IMR-90 (cell line): Measurements from ENCODE around the gene WWC2. TPM values are rescaled to one million over a fixed set of nuclear protein-coding genes. Genes with fewer than 3 reads are reported as not detected.

Experiments used
- ATAC-seq: fragments of 200-7000 bp; cut with Tn5 transposase; 2 replicates; pipeline ENCODE4 v1.9.1; 2020; ENCODE audit warnings: low read depth, mild to moderate bottlenecking, moderate library complexity
- BruUV-seq: library from RNA; stranded (reverse); fragments of 400-500 nt; replicated peaks from 2 replicates; lab custom pipeline; 2021; lab: Mats Ljungman, UMichigan
- CTCF ChIA-PET: fragments of 300-600 bp; formaldehyde crosslinking; extraction: SDS; loops from one replicate; lab custom pipeline; 2021; ENCODE audit warnings: antibody characterized with exemption; lab: Yijun Ruan, JAX
- POLR2A ChIA-PET: fragments of 300-600 bp; sonication (Branson Sonifier 250); formaldehyde crosslinking; loops from one replicate; lab custom pipeline; 2022; ENCODE audit warnings: antibody characterized with exemption; ENCODE audit not compliant: unreplicated experiment; lab: Charles Lee
- DNase-seq: peaks from one replicate; pipeline ENCODE4 v3.0.0; 2013
- H2AFZ ChIP-seq: replicated peaks from 2 replicates; pipeline ENCODE3; 2013; ENCODE audit warnings: low read length, mild to moderate bottlenecking; ENCODE audit not compliant: poor library complexity
- H2AK5ac ChIP-seq: 2 replicates; pipeline ENCODE4 v1.6.1; 2013; ENCODE audit warnings: low read depth, low read length, inconsistent platforms
- H2AK9ac ChIP-seq: replicated peaks from 2 replicates; pipeline ENCODE3; 2013; ENCODE audit warnings: mild to moderate bottlenecking, low read depth, low read length, moderate library complexity; ENCODE audit not compliant: poor library complexity
- H2BK120ac ChIP-seq: 2 replicates; pipeline ENCODE4 v1.6.1; 2013; ENCODE audit warnings: low read depth, low read length, inconsistent platforms
- H2BK15ac ChIP-seq: 3 replicates; pipeline ENCODE4 v1.6.1; 2013; ENCODE audit warnings: low read depth, low read length, inconsistent platforms
- H2BK20ac ChIP-seq: 2 replicates; pipeline ENCODE4 v1.6.1; 2013; ENCODE audit warnings: low read depth, mild to moderate bottlenecking, inconsistent platforms, low read length, moderate library complexity
- H2BK5ac ChIP-seq: 2 replicates; pipeline ENCODE4 v1.6.1; 2013; ENCODE audit warnings: mild to moderate bottlenecking, low read depth, low read length, inconsistent platforms; ENCODE audit not compliant: poor library complexity, severe bottlenecking
- H3K14ac ChIP-seq: replicated peaks from 2 replicates; pipeline ENCODE4 v1.6.1; 2013; ENCODE audit warnings: low read depth, low read length, inconsistent platforms
- H3K18ac ChIP-seq: 2 replicates; pipeline ENCODE4 v1.6.1; 2013; ENCODE audit warnings: low read depth, low read length, control low read depth
- H3K23ac ChIP-seq: 2 replicates; pipeline ENCODE4 v1.6.1; 2013; ENCODE audit warnings: low read depth, low read length, inconsistent platforms
- H3K27ac ChIP-seq: 2 replicates; pipeline ENCODE4 v1.5.1; 2013; ENCODE audit warnings: mild to moderate bottlenecking, control low read depth, low read length; ENCODE audit not compliant: insufficient read depth
- H3K27me3 ChIP-seq: 2 replicates; pipeline ENCODE4 v1.6.1; 2013; ENCODE audit warnings: low read length; ENCODE audit not compliant: control insufficient read depth, insufficient read depth
- H3K36me3 ChIP-seq: 2 replicates; pipeline ENCODE4 v1.6.1; 2013; ENCODE audit warnings: low read length, mixed read lengths; ENCODE audit not compliant: control insufficient read depth, insufficient read depth
- H3K4ac ChIP-seq: 2 replicates; pipeline ENCODE4 v1.6.1; 2013; ENCODE audit warnings: low read depth, low read length, inconsistent platforms
- H3K4me1 ChIP-seq: 2 replicates; pipeline ENCODE4 v1.6.1; 2013; ENCODE audit warnings: low read length, mixed read lengths; ENCODE audit not compliant: control insufficient read depth, insufficient read depth
- H3K4me2 ChIP-seq: 2 replicates; pipeline ENCODE4 v1.6.1; 2013; ENCODE audit warnings: low read depth, mild to moderate bottlenecking, control low read depth, low read length, moderate library complexity
- H3K4me3 ChIP-seq: 2 replicates; pipeline ENCODE4 v1.5.1; 2013; ENCODE audit warnings: low read depth, mild to moderate bottlenecking, control low read depth, low read length, moderate library complexity; ENCODE audit not compliant: insufficient read depth
- H3K56ac ChIP-seq: 2 replicates; pipeline ENCODE4 v1.6.1; 2013; ENCODE audit warnings: low read length, inconsistent platforms; ENCODE audit not compliant: insufficient read depth; ENCODE audit errors: extremely low read depth
- H3K79me1 ChIP-seq, 2 experiments: 2 replicates each; pipeline ENCODE4 v1.6.1; 2013; ENCODE audit warnings: low read length in 2 of 2, inconsistent platforms in 1 of 2, low read depth in 1 of 2
- H3K9ac ChIP-seq: 2 replicates; pipeline ENCODE4 v1.6.1; 2013; ENCODE audit warnings: low read depth, low read length, control low read depth
- H3K9me1 ChIP-seq: 2 replicates; pipeline ENCODE4 v1.6.1; 2013; ENCODE audit warnings: low read length, inconsistent platforms; ENCODE audit not compliant: insufficient read depth
- H3K9me3 ChIP-seq: 2 replicates; pipeline ENCODE4 v1.6.1; 2013; ENCODE audit warnings: low read length; ENCODE audit not compliant: control insufficient read depth, insufficient read depth
- H4K20me1 ChIP-seq: 2 replicates; pipeline ENCODE4 v1.6.1; 2013; ENCODE audit warnings: low read length, inconsistent platforms; ENCODE audit not compliant: insufficient read depth
- H4K5ac ChIP-seq: 2 replicates; pipeline ENCODE4 v1.6.1; 2013; ENCODE audit warnings: mild to moderate bottlenecking, low read depth, low read length, control low read depth
- H4K8ac ChIP-seq, 2 experiments: 2 replicates each; pipeline ENCODE4 v1.6.1; 2013; ENCODE audit warnings: low read depth in 2 of 2, low read length in 2 of 2, control low read depth in 1 of 2, inconsistent platforms in 1 of 2
- H4K91ac ChIP-seq: 2 replicates; pipeline ENCODE4 v1.6.1; 2013; ENCODE audit warnings: low read depth, low read length, inconsistent platforms; ENCODE audit not compliant: insufficient read depth
- BHLHE40 ChIP-seq: fragments of 150-350 bp; IDR thresholded peaks from 2 replicates; pipeline ENCODE4 v1.6.1; 2016; ENCODE audit warnings: mild to moderate bottlenecking, low read depth, low read length
- MAFK ChIP-seq: IDR thresholded peaks from 2 replicates; pipeline ENCODE4 v1.6.1; 2012; ENCODE audit warnings: low read depth, low read length, improper control_type of control experiment
- RAD21 ChIP-seq: IDR thresholded peaks from 2 replicates; pipeline ENCODE4 v1.6.1; 2012; ENCODE audit warnings: low read length, improper control_type of control experiment
- SMC3 ChIP-seq: fragments of 150-350 bp; IDR thresholded peaks from 2 replicates; pipeline ENCODE4 v1.6.1; 2016; ENCODE audit warnings: low read depth, mild to moderate bottlenecking, antibody characterized with exemption, low read length, moderate library complexity
- WGBS, 2 experiments: methylation state at CpG; one replicate each; pipeline versions ENCODE4 v1.1.5 to v1.1.7; 2013; ENCODE audit warnings: missing lambda C conversion rate in 2 of 2; ENCODE audit not compliant: insufficient read length in 1 of 2; ENCODE audit errors: extremely low coverage in 2 of 2; 5-methylcytosine and 5-hydroxymethylcytosine counted together
- dilution Hi-C: fragments of 300-500 bp; cut with HindIII; formaldehyde crosslinking; loops from one replicate; pipeline ENCODE4 v1.14.3; 2018; ENCODE audit warnings: low sequenced_read_pairs; ENCODE audit not compliant: unreplicated experiment
- in situ Hi-C: fragments of 300-500 bp; cut with MboI; formaldehyde crosslinking; loops from 3 replicates; pipeline ENCODE4 v1.14.3; 2019; ENCODE audit warnings: low sequenced_read_pairs, inconsistent platforms, mixed read lengths
- intact Hi-C: fragments of 100-400 bp; cut with micrococcal nuclease; formaldehyde crosslinking; loops from 2 replicates; pipeline ENCODE4 v1.10.0; 2022
- polyA plus RNA-seq, 3 experiments: library from polyadenylated mRNA; depleted of rRNA; stranded (reverse); fragments of >200 nt; gene quantifications; 2 replicates each; pipeline ENCODE4 v1.2.3, GENCODE V29; 2012; ENCODE audit warnings: low replicate concordance in 1 of 3
- total RNA-seq: library from RNA; depleted of rRNA; stranded (reverse); fragments of >200 nt; gene quantifications from 2 replicates; pipeline ENCODE4 v1.2.3, GENCODE V29; 2012
- TF ChIP-seq, protein P1 (sequence below): conservative IDR thresholded peaks from 2 replicates; pipeline ENCODE4 v1.5.1; 2012; ENCODE audit warnings: mild to moderate bottlenecking, low read depth, low read length, improper control_type of control experiment

WWC2 gene
- total and polyA plus RNA-seq, 2 of the 4 experiments (the other 2 are of a cell fraction), result 26.6 to 27.4 TPM

DNA sequence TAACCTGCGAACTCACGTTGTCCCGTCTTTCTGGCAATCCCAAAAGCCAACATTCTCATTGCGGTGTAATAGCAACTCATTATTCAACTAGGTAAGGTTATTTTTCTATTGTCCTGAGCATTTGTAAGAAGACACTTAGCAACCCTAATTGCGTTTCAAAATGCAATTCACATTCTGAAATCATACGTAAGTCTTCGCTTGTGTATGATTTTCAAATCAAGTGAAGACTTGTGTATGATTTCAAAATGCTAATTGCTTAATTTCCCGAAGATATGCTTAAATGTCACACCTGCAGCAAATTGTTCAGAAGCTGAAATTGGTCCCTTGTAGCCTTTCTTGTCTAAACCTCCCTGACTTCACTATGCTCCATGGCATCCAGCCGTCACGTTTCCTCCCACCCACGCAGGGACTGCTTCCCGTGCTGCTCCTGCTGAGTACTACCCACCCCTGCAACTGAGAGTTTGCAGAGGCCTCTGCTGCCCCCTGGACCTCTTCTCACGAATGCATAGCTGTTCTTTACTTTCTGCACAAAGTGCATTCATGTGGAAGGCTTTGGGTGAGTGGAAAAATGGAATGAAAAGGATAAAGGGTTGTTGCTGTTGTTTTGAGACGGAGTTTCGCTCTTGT, 264.0 kb downstream of the WWC2 start:
- H2AK5ac ChIP-seq, result no peak overlapping the region
- no peak overlapping the region for H2AFZ ChIP-seq
- H3K4ac ChIP-seq, result no peak overlapping the region
- no peak overlapping the region for H2AK9ac ChIP-seq
- no peak overlapping the region for H3K56ac ChIP-seq
- H2BK20ac ChIP-seq, result no peak overlapping the region
- H3K36me3 ChIP-seq, result no peaks in the 10 kb centered on the region
- no peaks in the 10 kb centered on the region for H3K9me3 ChIP-seq
- no peak overlapping the region for H4K91ac ChIP-seq
- in situ Hi-C loops (no loop called here), dilution Hi-C loops (no loop called here), intact Hi-C loops (no loop called here)
- POLR2A ChIA-PET, result no interaction called here
- no peaks in the 10 kb centered on the region for H3K27me3 ChIP-seq
- ATAC-seq (peak; percentile 77), DNase-seq (peak; percentile 57)
- peaks cover 6% of the 10 kb centered on the region for H3K4me1 ChIP-seq
- peak; percentile 46 for TF ChIP-seq RAD21
- TF ChIP-seq BHLHE40, result peak; percentile 98
- TF ChIP-seq MAFK, result no peak
- TF ChIP-seq SMC3, result peak; percentile 16; the same call in 1 of the 2 replicates
- TF ChIP-seq, protein P1, sequence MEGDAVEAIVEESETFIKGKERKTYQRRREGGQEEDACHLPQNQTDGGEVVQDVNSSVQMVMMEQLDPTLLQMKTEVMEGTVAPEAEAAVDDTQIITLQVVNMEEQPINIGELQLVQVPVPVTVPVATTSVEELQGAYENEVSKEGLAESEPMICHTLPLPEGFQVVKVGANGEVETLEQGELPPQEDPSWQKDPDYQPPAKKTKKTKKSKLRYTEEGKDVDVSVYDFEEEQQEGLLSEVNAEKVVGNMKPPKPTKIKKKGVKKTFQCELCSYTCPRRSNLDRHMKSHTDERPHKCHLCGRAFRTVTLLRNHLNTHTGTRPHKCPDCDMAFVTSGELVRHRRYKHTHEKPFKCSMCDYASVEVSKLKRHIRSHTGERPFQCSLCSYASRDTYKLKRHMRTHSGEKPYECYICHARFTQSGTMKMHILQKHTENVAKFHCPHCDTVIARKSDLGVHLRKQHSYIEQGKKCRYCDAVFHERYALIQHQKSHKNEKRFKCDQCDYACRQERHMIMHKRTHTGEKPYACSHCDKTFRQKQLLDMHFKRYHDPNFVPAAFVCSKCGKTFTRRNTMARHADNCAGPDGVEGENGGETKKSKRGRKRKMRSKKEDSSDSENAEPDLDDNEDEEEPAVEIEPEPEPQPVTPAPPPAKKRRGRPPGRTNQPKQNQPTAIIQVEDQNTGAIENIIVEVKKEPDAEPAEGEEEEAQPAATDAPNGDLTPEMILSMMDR, result peak; percentile 39
- no CpG with 5 or more reads among the region's 15 CpGs for WGBS, 2 experiments
- H3K4me2 ChIP-seq, result no peak overlapping the region
- H3K9ac ChIP-seq, result no peak overlapping the region
- H4K8ac ChIP-seq, result no peak overlapping the region
- no peak overlapping the region for H2BK5ac ChIP-seq
- no peaks in the 10 kb centered on the region for H4K20me1 ChIP-seq
- no peak overlapping the region for H3K4me3 ChIP-seq
- no peaks in the 10 kb centered on the region for H3K79me1 ChIP-seq
- H2BK15ac ChIP-seq, result no peak overlapping the region
- no peak overlapping the region for H3K18ac ChIP-seq
- no peaks in the 10 kb centered on the region for H3K9me1 ChIP-seq
- no peak overlapping the region for H3K23ac ChIP-seq
- no peak overlapping the region for H4K5ac ChIP-seq
- no peak overlapping the region for H3K27ac ChIP-seq
- H3K14ac ChIP-seq, result no peak overlapping the region
- H2BK120ac ChIP-seq, result no peak overlapping the region
- CTCF ChIA-PET, result interaction anchor here (0.6 to 0.7 kb wide), 2 partner anchors 16 to 349 kb away, joined by 3 read pairs; no protein-coding TSS in a partner anchor
- BruUV-seq, result no TSS peak
